ENCODE results near the gene EXOC2. TPM values are rescaled to one million over a fixed set of nuclear protein-coding genes. Genes with fewer than 3 reads are reported as not detected.

Gene EXOC2
- polyA plus RNA-seq, 1 experiment = 16.0 TPM

GRCh38 chr6:497258-497657 lies 195.7 kb downstream of the EXOC2 start:
- H3K36me3 ChIP-seq (ENCODE audit: control insufficient read depth, insufficient read depth, low read length) = 0 out of 2 replicates have a peak, but pooled peaks cover 1% of the 10 kb centered on the region
- no peaks in the 10 kb centered on the region for H3K27me3 ChIP-seq (ENCODE audit: control insufficient read depth, insufficient read depth, low read length)
- ChIA-PET POLR2A (no interaction called here), CTCF (no interaction called here)
- no peak for TF ChIP-seq CTCF (IDR thresholded peaks at IDR 0.05; ENCODE audit: insufficient read depth, low read depth, low read length)
- no peak overlapping the region for H3K4me3 ChIP-seq (ENCODE audit: low read depth, low read length)
- no peak for DNase-seq (ENCODE audit: low read depth)

- no peak overlapping the region for H3K4me3 ChIP-seq (ENCODE audit: low read depth, low read length)
- no peaks in the 10 kb centered on the region for H3K36me3 ChIP-seq (ENCODE audit: control insufficient read depth, insufficient read depth, low read length)
- ChIA-PET CTCF (no interaction called here), POLR2A (no interaction called here)
- H3K27me3 ChIP-seq (ENCODE audit: control insufficient read depth, insufficient read depth, low read length) = no peaks in the 10 kb centered on the region
- no peak for DNase-seq (ENCODE audit: low read depth)
- TF ChIP-seq CTCF (IDR thresholded peaks at IDR 0.05; ENCODE audit: insufficient read depth, low read depth, low read length) = no peak
Measured at GRCh38 chr6:496649-497048, 196.3 kb downstream of the EXOC2 start.

- ChIA-PET POLR2A (no interaction called here), CTCF (no interaction called here)
- no peak for DNase-seq (ENCODE audit: low read depth)
- Histone ChIP-seq H3K4me3 (ENCODE audit: low read depth, low read length) (no peak overlapping the region), H3K36me3 (ENCODE audit: control insufficient read depth, insufficient read depth, low read length) (no peaks in the 10 kb centered on the region), H3K27me3 (ENCODE audit: control insufficient read depth, insufficient read depth, low read length) (no peaks in the 10 kb centered on the region)
- TF ChIP-seq CTCF (IDR thresholded peaks at IDR 0.05; ENCODE audit: insufficient read depth, low read depth, low read length) = no peak
Measured at GRCh38 chr6:494394-494793, 198.5 kb downstream of the EXOC2 start.

- Histone ChIP-seq H3K36me3 (ENCODE audit: control insufficient read depth, insufficient read depth, low read length) (no peaks in the 10 kb centered on the region), H3K4me3 (ENCODE audit: low read depth, low read length) (no peak overlapping the region), H3K27me3 (ENCODE audit: control insufficient read depth, insufficient read depth, low read length) (no peaks in the 10 kb centered on the region)
- no peak for TF ChIP-seq CTCF (IDR thresholded peaks at IDR 0.05; ENCODE audit: insufficient read depth, low read depth, low read length)
- CTCF ChIA-PET = interaction anchor here (0.6 to 0.7 kb wide), 2 partner anchors 9 to 305 kb away, joined by 3 to 5 read pairs; no protein-coding TSS in a partner anchor
- DNase-seq (ENCODE audit: low read depth) = no peak
- POLR2A ChIA-PET = no interaction called here
Measured at GRCh38 chr6:493840-494239, 199.1 kb downstream of the EXOC2 start.

- TF ChIP-seq CTCF (IDR thresholded peaks at IDR 0.05; ENCODE audit: insufficient read depth, low read depth, low read length) = no peak
- Histone ChIP-seq H3K27me3 (ENCODE audit: control insufficient read depth, insufficient read depth, low read length) (no peaks in the 10 kb centered on the region), H3K36me3 (ENCODE audit: control insufficient read depth, insufficient read depth, low read length) (peaks cover 3% of the 10 kb centered on the region; the same call in 1 of the 2 replicates), H3K4me3 (ENCODE audit: low read depth, low read length) (no peak overlapping the region)
- ChIA-PET POLR2A (no interaction called here), CTCF (interaction anchor here (0.6 kb wide), 1 partner anchor 15 kb away, joined by 3 read pairs; no protein-coding TSS in a partner anchor)
- no peak for DNase-seq (ENCODE audit: low read depth)
Measured at GRCh38 chr6:492816-493414, 200.0 kb downstream of the EXOC2 start.
